GM18517 (cell line): ENCODE measurements around the gene PRR19.

Experiments
- ATAC-seq: cut with Tn5 transposase; IDR thresholded peaks from one replicate; pipeline ENCODE4 v1.9.1; 2021; ENCODE audit warnings: mild to moderate bottlenecking, moderate library complexity; ENCODE audit not compliant: unreplicated experiment

The PRR19 gene

DNA sequence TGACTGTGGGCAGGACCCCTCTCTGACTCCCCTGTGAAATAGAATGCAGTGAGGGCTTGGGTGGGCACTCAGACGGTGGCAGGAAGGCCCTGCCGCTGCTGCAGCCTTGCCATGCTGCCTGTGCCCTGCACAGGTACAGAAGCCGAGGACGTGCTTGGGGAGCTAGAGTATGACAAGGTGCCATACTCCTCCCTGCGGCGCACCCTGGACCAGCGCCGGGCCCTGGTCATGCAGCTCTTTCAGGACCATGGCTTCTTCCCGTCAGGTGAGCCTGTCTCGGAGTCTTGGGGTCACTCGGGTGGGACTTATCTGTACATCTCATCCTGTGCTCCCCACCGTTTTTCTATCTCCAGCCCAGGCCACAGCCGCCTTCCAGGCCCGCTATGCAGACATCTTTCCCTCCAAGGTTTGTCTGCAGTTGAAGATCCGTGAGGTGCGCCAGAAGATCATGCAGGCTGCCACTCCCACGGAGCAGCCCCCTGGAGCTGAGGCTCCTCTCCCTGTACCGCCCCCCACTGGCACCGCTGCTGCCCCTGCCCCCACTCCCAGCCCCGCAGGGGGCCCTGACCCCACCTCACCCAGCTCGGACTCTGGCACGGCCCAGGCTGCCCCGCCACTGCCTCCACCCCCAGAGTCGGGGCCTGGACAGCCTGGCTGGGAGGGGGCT is 7.3 kb upstream of the PRR19 start:
- no peak for ATAC-seq

DNA sequence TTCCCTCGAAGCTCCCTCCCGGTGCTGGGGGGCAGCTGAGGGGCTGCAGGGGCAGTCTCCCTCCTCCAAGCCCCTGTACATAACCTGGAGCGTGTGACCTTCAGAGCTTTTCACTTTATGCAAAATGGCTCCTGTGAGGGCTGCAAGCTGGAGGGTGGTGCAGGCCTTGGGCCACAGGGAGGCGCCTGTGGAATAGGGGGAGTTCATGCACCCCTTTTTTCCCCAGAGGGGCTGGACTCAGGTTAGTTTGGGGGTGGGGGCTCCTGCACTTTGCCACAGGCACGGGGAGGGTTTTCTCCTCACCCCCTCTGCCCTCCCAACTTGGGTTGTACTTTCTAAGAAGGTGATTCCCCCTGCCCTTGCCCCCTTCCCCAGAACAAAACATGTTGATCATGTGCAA is 6.6 kb upstream of the PRR19 start:
- no peak for ATAC-seq

DNA sequence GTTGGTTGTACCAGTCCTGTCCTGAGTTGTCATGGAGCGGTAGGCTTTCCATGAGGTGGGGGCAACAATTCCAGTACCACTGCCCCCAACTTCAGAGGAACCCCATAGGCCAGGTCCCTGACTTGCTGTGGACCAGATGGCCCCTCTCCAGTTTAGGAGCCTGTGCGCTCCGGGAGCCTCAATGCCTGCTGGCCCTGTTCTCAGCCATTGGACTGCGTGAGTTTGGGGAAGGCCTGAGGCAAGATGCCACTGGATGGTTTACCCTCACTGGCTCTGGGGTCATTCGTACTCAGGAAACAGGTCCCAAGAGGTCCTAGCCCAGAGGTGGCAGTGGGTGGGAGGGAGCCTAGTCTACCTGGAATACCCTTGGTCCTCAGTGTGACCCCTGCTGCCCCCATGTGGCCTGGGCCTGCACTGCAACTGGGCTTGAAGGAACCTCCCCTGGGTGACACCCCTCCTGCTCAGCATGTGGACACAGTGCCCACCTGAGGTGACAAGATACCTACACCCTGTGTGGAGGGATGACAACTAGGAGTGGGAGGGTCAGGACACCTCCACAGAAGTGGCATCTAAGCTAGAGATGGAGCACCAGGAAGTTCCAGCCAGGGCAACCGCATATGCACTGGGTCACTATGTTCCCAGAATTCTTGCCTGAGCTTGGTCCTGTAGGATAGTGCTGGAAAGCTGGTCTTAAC is 6.0 kb upstream of the PRR19 start:
- ATAC-seq, result peak; percentile 49

DNA sequence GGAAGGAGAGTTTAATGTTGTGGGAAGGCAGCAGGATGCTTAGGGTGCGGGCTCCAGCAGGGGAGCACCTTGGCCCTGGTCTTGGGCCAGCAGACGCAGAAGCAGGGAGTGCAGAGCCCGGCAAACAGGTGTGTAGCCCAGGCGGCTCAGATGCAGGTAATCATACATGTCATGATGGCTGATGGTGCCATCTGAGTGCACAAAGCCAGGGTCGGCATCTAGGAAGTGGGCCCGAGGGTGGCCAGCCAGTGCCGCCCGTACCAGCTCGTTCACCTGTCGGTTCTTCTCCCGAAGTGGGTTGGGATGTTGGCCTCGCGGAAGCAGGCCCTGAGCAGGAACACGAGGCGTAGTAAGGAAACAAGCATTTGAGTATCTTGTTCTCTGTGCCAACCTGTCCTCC is 4.9 kb upstream of the PRR19 start:
- no peak for ATAC-seq

DNA sequence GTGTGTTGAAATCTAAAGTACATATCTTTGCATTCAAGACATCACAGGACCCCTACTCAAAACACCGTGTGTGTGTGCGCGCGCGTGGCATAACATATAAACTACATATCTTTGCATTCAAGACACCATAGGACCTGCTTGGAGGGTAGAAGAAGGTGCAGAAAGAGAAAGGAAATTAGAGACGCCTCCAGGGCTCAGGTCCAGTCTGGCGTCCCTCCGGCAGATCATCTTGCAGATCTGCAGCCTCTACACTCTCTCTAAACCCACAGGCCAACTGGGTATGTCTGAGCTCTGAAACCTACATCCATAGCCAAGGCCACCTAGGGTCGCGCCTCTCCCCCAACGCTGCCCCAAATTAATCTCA is 1.2 kb downstream of the PRR19 start:
- ATAC-seq, result no peak

DNA sequence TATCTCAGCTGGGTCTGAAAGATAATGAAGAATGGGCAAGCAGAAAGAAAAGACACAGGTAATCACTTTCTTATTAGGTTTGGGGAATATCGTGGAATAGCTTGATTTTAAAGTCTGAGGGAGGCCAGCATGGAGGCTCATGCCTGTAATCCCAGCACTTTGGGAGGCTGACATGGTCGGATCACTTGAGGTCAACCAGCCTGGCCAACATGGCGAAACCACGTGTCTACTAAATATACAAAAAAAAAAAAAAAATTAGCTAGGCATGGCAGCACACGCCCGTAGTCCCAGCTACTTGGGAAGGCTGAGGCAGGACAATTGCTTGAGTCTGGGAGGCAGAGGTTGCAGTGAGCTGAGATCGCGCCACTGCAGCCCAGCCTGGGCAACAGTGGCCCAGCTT is 1.9 kb downstream of the PRR19 start:
- no peak for ATAC-seq

DNA sequence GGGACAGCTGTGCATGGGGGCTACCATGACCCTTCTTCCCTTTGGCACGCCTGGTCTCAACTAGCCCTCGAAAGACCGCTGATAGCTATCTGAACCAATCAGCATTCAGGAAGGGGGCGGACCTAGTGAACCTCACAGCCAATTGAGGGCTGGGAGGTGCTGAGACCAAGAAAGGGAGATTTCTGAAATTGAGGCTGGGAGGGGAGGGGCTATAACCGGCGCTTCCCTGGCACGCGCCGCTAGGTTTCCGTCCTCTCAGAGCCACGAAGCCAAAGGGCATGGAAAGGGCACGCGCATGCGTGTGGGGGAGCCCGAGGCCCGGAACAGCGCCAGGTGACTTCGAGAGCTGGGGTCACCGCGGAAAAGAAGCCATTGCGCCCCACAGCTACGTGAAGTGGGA is 4.7 kb downstream of the PRR19 start:
- ATAC-seq, result no peak

DNA sequence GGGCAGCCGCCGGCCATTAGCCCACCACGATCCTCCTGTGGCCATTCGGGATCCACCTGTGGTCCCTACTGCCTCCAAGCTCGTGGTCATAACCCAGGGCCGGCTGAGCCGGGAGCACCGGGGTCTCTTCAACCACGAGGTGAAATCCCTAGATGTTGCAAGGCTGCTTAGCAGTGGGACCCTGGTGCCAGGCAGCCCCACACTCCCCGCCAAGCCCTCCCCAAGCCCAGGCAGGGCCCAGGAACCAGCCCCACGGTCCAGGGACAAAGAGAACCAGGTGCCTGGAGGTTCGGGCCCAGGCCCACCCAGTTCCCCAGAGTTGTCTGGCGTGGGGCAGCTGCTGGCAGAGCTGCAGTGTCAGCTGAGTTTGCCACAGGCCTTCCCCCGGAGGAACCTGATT is 7.8 kb downstream of the PRR19 start:
- ATAC-seq, result no peak

DNA sequence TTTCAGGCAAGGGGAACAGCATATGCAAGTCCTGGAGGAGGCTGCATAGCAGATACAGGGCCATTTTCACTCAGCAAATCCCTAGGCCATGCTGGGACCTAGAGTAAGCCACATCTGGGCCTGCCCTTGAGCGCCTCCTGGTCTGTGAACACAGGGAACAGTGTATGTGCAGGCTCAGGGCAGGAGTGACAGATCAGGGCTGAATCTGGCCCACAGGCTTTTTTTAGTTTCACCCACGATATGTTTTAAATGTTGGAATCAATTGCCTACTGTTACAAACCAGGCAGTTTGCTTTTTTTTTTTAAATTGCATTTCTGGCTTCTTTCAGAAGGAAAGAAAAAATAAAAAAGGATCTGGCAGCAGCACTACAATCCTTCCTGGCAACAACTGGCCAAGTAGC is 9.7 kb downstream of the PRR19 start:
- ATAC-seq, result no peak

DNA sequence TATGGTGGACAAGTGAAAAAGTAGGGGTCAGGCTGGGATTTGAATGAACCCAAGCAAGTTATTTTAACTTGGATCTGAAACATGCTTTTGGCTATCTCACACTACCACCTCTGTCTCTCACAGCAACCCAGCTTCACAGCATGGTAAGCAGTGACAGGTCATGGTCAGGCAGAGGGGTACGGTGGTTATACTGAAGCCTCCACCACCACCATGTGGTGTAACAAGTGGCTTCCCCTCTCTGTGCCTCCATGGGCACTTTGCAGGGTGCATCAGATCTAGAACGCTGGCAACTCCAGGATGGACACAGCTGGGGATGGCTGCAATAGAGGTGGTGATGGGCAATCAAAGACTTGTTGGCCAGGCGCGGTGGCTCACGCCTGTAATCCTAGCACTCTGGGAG is 10.4 kb downstream of the PRR19 start:
- ATAC-seq, result no peak

DNA sequence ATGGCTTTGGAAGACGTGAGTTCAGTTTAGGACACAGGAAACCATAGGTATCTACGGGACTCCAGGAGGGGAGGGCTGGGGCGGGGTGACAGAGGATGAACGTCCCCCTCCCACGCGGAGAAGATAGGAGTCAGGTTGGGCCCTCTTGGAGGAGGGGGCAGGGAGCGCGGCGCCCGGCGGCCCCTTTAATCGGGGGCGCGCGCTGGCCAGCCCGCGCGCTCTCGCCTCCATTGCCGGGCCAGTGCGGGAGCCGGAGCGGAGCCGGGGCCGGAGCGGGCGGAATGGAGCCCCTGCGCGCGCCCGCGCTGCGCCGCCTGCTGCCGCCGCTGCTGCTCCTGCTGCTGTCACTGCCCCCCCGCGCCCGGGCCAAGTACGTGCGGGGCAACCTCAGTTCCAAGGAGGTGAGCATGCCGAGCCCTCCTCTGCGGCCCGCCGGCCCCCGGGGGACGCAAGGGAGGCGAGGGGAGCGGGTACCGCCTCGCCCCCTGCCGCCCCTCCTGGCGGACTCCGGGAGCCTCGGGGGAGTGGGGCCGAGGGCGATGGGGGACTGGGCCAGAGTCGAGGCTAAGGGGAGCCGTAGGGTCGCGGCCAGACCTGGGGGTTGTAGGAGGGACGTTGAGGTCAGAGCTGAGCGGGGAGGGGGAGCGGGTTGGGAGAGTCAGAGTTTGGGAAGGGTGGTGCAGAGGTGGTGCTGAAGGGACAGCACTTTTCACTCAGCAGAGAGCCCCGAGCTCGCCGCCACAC is 11.3 kb downstream of the PRR19 start, which contains the start of gene TMEM145:
TSS of gene TMEM145 (plus strand) at position 214 of the 744 bp plus-strand sequence. CDS start at position 282, 68 bp downstream.
- ATAC-seq, result no peak

DNA sequence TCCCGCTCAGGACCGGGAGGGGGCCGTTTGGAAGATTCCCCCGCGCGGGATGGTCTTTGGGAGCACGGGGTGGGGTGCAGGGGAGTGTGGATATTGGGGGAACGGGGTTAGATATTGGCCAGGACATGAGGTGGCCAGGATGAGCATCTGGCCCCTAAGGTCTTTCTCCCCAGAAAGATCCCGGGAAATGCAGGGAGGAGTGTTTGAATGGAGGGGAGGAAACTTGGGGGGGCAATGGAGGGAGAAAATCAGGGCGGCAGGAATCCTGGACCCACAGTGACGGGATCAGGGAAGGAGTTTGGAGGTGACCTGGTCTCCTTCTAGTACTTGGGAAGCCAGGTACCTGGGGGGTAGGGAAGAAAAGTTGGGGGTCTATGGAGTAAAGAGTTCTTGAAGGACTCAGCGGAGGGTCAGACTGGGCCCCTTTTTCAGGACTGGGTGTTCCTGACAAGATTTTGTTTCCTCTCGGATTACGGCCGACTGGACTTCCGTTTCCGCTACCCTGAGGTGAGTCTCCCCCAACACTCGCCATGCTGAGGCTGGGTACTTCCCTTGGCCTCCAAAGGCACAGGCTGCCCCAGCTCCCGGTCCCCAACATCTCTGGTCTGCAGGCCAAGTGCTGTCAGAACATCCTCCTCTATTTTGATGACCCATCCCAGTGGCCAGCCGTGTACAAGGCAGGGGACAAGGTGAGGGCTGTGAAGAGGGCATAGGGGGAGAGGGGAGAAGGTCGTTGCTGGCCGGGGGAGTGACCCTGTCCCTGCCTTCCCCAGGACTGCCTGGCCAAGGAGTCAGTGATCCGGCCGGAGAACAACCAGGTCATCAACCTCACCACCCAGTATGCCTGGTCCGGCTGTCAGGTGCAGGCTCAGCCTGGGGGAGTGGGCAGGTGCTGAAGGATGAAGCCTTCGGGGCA is 12.2 kb downstream of the PRR19 start:
- no peak for ATAC-seq

DNA sequence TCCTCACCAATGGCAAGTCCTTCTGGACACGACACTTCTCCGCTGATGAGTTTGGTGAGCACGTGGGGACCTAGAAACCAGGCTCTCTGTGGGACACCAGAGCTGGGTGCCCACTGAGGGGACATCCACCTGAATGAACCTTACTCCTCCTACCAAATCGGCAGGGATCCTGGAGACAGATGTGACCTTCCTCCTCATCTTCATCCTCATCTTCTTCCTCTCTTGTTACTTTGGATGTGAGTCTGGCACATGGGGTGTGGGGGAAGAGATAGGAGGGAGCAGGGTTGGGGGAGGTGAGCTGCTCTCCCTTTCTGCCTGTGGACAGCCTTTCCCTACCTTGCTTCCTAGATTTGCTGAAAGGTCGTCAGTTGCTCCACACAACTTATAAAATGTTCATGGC is 13.1 kb downstream of the PRR19 start:
- ATAC-seq, result no peak

DNA sequence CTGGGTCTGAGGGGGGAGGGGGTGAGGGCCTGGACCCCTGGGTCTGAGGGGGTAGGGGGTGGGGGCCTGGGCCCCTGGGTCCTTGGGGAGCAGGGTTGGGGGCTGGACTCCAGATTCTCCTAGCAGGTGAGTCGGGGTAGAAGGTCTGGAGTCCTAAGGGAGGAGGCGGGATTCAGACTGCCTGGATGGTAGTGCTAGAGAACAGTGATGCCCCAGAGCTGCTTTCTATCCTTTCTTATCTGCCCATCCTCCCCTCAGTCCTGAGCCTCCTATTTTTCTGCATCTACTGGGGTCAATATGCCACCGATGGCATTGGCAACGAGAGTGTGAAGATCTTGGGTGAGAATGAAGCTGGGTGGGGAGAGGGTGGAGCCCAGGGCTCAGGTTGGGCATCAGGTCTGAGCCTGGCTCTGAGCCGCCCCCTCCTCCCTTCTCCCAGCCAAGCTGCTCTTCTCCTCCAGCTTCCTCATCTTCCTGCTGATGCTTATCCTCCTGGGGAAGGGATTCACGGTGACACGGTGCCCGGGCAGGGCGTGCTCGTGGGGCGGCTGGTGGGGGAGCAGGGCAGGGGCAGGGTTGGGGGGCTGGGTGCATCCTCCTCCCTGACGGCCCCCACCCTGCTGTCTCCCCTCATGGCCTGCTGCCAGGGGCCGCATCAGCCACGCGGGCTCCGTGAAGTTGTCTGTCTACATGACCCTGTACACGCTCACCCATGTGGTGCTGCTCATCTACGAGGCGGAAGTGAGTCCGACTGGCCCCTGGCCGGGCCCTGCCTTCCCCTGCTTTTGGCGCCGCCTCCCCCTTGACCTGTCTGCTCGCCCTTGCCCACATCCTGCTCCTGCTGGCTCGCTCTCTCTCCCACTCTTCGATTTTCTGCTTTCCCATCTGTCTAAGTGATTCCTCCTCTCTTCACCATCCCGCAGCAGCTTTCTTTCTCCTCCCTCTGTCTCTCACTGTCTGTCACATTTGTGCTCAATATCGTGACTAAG is 14.6 kb downstream of the PRR19 start:
- no peak for ATAC-seq

DNA sequence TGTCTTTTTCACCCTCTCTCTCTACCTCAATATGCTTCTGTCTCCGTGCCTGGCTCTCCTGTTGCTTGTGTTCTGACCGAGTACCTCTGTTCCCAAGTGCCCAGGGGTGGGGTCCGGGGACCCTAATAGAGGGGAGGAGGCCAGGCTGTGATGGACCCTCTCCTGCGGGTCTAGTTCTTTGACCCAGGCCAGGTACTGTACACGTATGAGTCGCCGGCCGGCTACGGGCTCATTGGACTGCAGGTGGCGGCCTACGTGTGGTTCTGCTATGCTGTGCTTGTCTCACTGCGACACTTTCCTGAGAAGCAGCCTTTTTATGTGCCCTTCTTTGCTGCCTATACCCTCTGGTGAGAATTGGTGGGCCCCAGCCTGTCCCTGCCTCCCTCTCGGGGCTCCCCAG is 15.6 kb downstream of the PRR19 start:
- ATAC-seq, result no peak

DNA sequence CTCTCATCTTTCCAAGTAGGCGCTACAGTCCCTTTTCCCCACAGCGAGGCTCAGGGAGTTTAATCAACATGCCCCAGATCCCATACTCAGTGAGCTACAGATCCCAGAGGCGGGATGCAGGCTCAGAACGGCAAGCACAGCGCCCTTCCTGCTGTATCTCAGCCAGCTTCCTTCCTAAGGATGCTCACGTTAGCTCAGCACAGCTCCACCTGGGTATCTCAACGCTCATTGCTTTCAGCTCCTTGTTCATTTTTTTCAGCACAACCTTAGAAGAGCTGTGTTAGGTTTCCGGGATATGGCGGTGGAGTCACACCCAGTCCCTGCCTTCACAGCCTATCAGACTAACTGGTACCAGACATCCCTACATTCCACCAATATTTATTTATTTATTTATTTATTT is 20.4 kb downstream of the PRR19 start:
- ATAC-seq, result no peak

DNA sequence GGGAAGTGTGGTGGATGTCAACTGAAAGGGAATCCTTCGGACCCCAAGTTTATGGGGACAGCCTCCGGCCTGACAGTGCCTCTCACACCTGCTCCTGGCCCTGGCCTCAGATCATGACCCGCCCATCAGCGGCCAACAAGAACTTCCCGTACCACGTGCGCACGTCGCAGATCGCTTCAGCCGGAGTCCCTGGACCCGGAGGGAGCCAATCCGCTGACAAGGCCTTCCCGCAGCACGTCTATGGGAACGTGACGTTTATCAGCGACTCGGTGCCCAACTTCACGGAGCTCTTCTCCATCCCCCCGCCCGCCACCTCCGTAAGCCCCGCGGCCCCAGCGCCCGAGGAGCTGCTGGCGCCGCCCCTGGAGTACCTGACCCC is 21.5 kb downstream of the PRR19 start:
- no peak for ATAC-seq

DNA sequence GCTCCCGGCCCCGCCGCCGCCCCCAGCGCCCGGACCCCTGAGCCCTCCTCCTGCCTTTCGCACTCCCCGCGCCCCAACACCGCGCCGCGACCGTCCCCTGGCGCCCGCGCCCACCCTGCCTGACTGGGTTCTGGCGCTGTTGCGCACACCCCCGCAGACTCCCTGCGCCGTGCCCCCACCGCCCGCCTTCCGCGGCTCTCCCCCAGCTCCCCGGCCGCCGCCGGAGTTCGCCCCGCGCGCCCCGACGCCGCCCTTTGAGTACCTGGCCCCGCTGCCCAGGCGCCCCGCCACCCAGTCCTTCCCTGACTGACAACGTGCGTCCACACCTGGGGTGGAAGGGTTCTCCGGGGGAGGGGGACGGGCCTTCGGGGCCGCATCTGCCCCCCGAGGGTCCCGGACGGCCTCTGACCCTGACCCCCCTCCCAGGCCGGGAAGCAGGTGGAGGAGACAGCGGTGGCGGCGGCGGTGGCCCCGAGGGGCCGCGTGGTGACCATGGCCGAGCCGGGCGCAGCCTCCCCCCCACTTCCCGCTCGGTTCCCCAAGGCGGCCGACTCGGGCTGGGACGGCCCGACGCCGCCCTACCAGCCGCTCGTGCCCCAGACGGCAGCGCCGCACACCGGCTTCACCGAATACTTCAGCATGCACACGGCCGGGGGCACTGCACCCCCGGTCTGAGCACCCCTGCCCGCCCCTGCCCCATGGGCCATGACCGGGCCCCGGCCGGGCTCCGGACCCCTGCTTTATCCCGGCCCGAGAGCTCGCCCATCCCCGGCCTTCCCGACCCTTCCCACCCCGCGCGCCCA is 22.1 kb downstream of the PRR19 start:
- no peak for ATAC-seq

DNA sequence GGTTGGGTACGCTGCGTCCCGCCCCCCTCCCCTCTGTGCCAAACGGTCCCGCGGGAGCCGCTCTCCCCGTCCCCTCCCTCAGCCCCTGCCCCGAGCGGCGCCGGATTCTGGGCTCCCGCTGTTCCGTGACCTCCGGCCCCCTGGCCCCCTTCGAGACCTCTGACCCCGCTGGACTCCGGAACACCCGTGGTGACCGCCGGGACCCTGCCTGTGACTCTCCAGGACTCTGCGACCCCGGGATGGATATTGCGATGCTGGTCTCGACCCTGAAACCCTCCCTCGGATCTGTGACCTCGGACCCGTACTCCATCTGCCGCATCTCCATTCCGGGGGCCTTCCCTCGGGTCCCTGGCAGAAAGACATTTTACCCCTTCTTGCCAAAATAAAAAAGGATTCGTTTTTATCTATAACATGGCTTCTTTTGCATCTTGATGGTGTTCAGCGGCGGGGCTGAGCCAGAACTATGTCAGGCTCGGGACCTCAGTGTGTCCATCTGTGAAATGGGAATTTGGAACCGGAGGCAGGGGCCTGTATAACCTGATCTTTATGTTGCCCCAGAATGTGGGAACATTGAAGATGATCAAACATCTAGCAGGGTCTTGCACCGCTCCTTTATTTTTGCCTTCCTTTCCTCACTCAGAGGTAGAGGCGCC is 22.8 kb downstream of the PRR19 start:
- no peak for ATAC-seq
